Lower lobe of right lung (tissue), 2 donors: Measurements from ENCODE around the gene DEFB124. TPM values are rescaled to one million over a fixed set of nuclear protein-coding genes. Genes with fewer than 3 reads are reported as not detected.
"Not testable (repeated sequence)": the region's sequence is repeated elsewhere in the genome, so short reads cannot be mapped to it uniquely, and the experiment has no call there.

Source experiments
- ATAC-seq, 2 donors: fragments of 200-7000 bp; cut with Tn5 transposase; one replicate each; pipeline ENCODE4 v1.9.1; 2020 to 2022; ENCODE audit warnings: mild to moderate bottlenecking in 2 of 2, moderate library complexity in 2 of 2
- DNase-seq: peaks from one replicate; pipeline ENCODE4 v3.0.0-alpha.2; 2020
- H3K27ac ChIP-seq: fragments of 200-600 bp; one replicate; pipeline ENCODE4 v1.8.0; 2022
- H3K27me3 ChIP-seq: fragments of 200-600 bp; one replicate; pipeline ENCODE4 v1.8.0; 2022; ENCODE audit warnings: low read depth
- H3K36me3 ChIP-seq: fragments of 200-600 bp; one replicate; pipeline ENCODE4 v1.8.0; 2022; ENCODE audit warnings: mild to moderate bottlenecking
- H3K4me1 ChIP-seq: fragments of 200-600 bp; one replicate; pipeline ENCODE4 v1.8.0; 2022
- H3K4me3 ChIP-seq: fragments of 200-600 bp; one replicate; pipeline ENCODE4 v1.8.0; 2022; ENCODE audit warnings: mild to moderate bottlenecking
- H3K9me3 ChIP-seq: fragments of 200-600 bp; one replicate; pipeline ENCODE4 v1.8.0; 2022
- intact Hi-C: fragments of 100-400 bp; cut with DNase I; formaldehyde crosslinking; loops from one replicate; pipeline ENCODE4 v1.11.0; 2022
- long read RNA-seq: library from polyadenylated mRNA; unstranded; transcript quantifications from one replicate; pipeline ENCODE4 v2.0.0, GENCODE V29; 2021
- total RNA-seq: library from RNA; stranded (reverse); fragmentation: NEBNext Ultra II Directional; extraction: Animal tissue kit (Norgen Biotek cat#: 25700); gene quantifications from one replicate; pipeline ENCODE4 v1.2.1, GENCODE V29; 2021
- TF ChIP-seq, protein P1 (sequence below): fragments of 200-600 bp; IDR thresholded peaks from one replicate; pipeline ENCODE4 v1.8.0; 2022; ENCODE audit warnings: antibody characterized with exemption, mild to moderate bottlenecking
- donor health status: DM: no; HTN: yes; CAD: no; lungs with severe emphysema.

Gene DEFB124
- not detected for total RNA-seq
- long read RNA-seq: 0 reads

- peaks cover 12% of the 10 kb centered on the region for H3K4me1 ChIP-seq
- peaks cover 24% of the 10 kb centered on the region for H3K27me3 ChIP-seq
- DNase-seq: peak; percentile 50
- H3K9me3 ChIP-seq: no peaks in the 10 kb centered on the region
- H3K27ac ChIP-seq: peak within 1 kb of the TSS; percentile 47
- peak; percentile 65 to 78 for ATAC-seq
- TF ChIP-seq, protein P1, sequence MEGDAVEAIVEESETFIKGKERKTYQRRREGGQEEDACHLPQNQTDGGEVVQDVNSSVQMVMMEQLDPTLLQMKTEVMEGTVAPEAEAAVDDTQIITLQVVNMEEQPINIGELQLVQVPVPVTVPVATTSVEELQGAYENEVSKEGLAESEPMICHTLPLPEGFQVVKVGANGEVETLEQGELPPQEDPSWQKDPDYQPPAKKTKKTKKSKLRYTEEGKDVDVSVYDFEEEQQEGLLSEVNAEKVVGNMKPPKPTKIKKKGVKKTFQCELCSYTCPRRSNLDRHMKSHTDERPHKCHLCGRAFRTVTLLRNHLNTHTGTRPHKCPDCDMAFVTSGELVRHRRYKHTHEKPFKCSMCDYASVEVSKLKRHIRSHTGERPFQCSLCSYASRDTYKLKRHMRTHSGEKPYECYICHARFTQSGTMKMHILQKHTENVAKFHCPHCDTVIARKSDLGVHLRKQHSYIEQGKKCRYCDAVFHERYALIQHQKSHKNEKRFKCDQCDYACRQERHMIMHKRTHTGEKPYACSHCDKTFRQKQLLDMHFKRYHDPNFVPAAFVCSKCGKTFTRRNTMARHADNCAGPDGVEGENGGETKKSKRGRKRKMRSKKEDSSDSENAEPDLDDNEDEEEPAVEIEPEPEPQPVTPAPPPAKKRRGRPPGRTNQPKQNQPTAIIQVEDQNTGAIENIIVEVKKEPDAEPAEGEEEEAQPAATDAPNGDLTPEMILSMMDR: no peak
- intact Hi-C loops: no loop called here
- no peaks in the 10 kb centered on the region for H3K36me3 ChIP-seq
- H3K4me3 ChIP-seq: peak within 1 kb of the TSS; percentile 51
Measured at GRCh38 chr20:31474758-31475427, at the start of gene DEFB124, which contains the start of gene REM1. DEFB124 (minus strand) TSS chr20:31475127; CDS start chr20:31473013, 2,114 bp downstream. REM1 (plus strand) TSS chr20:31475288; CDS start chr20:31476446, 1,158 bp downstream.

DNA sequence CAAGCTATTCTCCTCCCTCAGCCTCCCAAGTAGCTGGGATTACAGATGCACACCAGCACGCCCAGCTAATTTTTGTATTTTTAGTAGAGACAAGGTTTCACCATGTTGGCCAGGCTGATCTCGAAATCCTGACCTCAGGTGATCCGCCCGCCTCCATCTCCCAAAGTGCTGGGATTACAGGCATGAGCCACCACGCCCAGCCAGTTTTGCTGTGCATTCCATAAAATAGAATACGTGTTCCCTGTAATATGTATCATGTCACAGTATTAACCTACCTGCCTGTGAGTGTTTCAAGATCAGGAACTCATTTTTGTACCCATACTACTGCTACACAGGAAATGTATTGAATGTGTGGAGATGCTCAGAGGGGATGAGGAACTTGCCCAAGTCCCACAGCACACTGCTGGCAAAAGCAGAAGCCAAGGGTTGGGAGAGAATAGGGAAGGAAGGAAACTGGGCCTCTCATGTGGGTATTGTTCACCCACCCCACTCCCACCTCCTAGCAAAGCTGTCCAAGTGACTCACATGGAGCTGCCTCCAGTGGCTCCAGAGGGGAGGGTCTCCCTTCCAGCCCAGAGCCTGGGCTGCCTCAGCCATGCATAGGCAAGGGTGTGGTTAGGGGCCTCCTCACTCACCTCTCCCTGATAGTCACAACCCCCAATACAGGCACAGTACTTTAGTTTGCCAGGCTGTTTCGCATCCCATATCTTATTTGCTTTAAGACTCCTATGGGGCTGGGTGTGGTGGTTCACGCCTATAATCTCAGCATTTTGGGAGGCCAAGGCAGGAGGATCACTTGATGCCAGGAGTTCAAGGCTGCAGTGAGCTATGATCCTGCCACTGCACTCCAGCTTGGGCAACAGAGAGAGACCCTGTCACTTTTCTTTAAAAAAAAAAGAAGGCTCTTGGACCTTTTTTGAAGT is 48.7 kb upstream of the DEFB124 start:
- DNase-seq (peak; percentile 53), ATAC-seq (peak; percentile 88 to 91)

DNA sequence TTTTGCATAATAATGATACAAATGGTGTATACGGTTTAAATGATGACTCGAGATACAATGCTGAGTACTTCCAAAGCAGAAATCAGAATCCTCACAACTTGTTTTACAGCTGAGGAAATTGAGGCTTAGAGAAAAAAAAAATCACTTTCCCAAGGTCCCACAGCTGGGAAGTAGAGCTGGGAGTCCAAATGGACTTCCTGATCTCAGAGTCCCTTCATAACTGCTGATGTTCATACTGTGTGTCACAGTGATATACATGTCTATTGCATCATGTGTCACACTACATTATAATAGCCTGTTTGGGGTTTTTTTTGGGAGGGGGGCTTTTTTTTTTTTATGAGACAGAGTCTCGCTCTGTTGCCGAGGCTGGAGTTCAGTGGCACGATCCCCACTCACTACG is 47.8 kb upstream of the DEFB124 start:
- Histone ChIP-seq H3K4me1 (peaks cover 37% of the 10 kb centered on the region), H3K4me3 (no peak overlapping the region), H3K27ac (no peak overlapping the region), H3K9me3 (no peaks in the 10 kb centered on the region), H3K27me3 (no peaks in the 10 kb centered on the region), H3K36me3 (peaks cover 28% of the 10 kb centered on the region)
- DNase-seq: no peak
- ATAC-seq: no peak
- TF ChIP-seq, protein P1: no peak
- intact Hi-C loops: no loop called here

More for the DNA sequence above, 48.7 kb upstream of the DEFB124 start:
- no peak overlapping the region for H3K27ac ChIP-seq
- peaks cover 31% of the 10 kb centered on the region for H3K4me1 ChIP-seq
- H3K27me3 ChIP-seq: no peaks in the 10 kb centered on the region
- TF ChIP-seq, protein P1: no peak
- peaks cover 36% of the 10 kb centered on the region for H3K36me3 ChIP-seq
- H3K9me3 ChIP-seq: no peaks in the 10 kb centered on the region
- H3K4me3 ChIP-seq: no peak overlapping the region
- intact Hi-C loops: no loop called here

GRCh38 chr20:31521267-31521666 is 46.3 kb upstream of the DEFB124 start:
- ATAC-seq, DNase-seq, H3K27me3 ChIP-seq, intact Hi-C loops, H3K9me3 ChIP-seq, H3K27ac ChIP-seq, H3K4me3 ChIP-seq: not testable (repeated sequence)
- Histone ChIP-seq H3K36me3 (peaks cover 14% of the 10 kb centered on the region), H3K4me1 (peaks cover 52% of the 10 kb centered on the region)

DNA sequence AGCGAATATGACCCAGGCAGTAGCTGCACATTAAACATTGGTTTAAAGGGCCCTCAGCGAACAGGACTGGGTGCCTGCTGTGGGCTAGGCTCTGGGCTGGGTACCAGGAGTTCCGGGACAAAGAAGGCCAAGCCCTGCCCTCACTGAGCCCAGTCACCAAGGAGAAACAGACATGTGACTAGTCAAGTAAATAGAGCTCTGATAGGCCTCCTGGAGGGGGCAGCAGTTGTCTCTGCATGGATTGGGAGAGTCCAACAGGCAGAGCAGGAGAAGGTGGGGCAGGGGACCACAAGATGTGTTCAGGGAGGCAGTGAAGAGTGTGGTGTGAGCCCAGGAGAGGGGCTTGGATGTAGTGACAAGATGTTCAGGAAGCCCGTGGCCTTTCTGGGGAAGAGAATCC is 42.4 kb upstream of the DEFB124 start:
- Histone ChIP-seq H3K36me3 (peaks cover 9% of the 10 kb centered on the region), H3K27ac (peak overlapping the region; percentile 1), H3K9me3 (no peaks in the 10 kb centered on the region), H3K4me3 (peak overlapping the region; percentile 7), H3K4me1 (peaks cover 53% of the 10 kb centered on the region), H3K27me3 (no peaks in the 10 kb centered on the region)
- intact Hi-C loops: no loop called here
- ATAC-seq: no peak
- TF ChIP-seq, protein P1: peak; percentile 13
- no peak for DNase-seq
